SK-N-SH treated with all-trans-retinoic acid at 6 μM for 48 hours (cell line): ENCODE measurements around the gene IDH1.
"Not testable (repeated sequence)": the region's sequence is repeated elsewhere in the genome, so short reads cannot be mapped to it uniquely, and the experiment has no call there.

Source experiments
- ATAC-seq: fragments of 200-7000 bp; cut with Tn5 transposase; 3 replicates; pipeline ENCODE4 v1.9.1; 2020; ENCODE audit warnings: mild to moderate bottlenecking, moderate library complexity
- BACH2 ChIP-seq: fragments of 250-450 bp; sonication (Bioruptor Pico); IDR thresholded peaks from 2 replicates; pipeline ENCODE4 v1.9.0; 2021; ENCODE audit warnings: mild to moderate bottlenecking, borderline replicate concordance
- ESRRG ChIP-seq: fragments of 250-450 bp; sonication (Bioruptor Pico); IDR thresholded peaks from 2 replicates; pipeline ENCODE4 v1.6.1; 2021; ENCODE audit warnings: mild to moderate bottlenecking
- GLIS3 ChIP-seq: fragments of 250-450 bp; sonication (Bioruptor Pico); IDR thresholded peaks from 2 replicates; pipeline ENCODE4 v1.5.0; 2020; ENCODE audit warnings: mild to moderate bottlenecking, moderate library complexity
- ISL1 ChIP-seq: fragments of 250-450 bp; sonication (Bioruptor Pico); IDR thresholded peaks from 2 replicates; pipeline ENCODE4 v2.1.2; 2022; ENCODE audit warnings: mild to moderate bottlenecking, moderate library complexity
- OSR1 ChIP-seq: fragments of 250-450 bp; sonication (Bioruptor Pico); IDR thresholded peaks from 2 replicates; pipeline ENCODE4 v1.8.0; 2022; ENCODE audit warnings: moderate library complexity, mild to moderate bottlenecking, inconsistent platforms
- PPARA ChIP-seq: fragments of 250-450 bp; sonication (Bioruptor Pico); IDR thresholded peaks from 2 replicates; pipeline ENCODE4 v1.5.0; 2020; ENCODE audit warnings: mild to moderate bottlenecking, borderline replicate concordance
- RARB ChIP-seq: fragments of 250-450 bp; sonication (Bioruptor Pico); IDR thresholded peaks from 2 replicates; pipeline ENCODE4 v1.8.0; 2021; ENCODE audit warnings: mild to moderate bottlenecking, moderate library complexity
- SNAI2 ChIP-seq: fragments of 250-450 bp; sonication (Bioruptor Pico); IDR thresholded peaks from 2 replicates; pipeline ENCODE4 v1.5.0; 2020; ENCODE audit warnings: mild to moderate bottlenecking, moderate library complexity
- TCF4 ChIP-seq: fragments of 250-450 bp; sonication (Bioruptor Pico); IDR thresholded peaks from 2 replicates; pipeline ENCODE4 v1.8.0; 2021; ENCODE audit warnings: mild to moderate bottlenecking, moderate library complexity, borderline replicate concordance
- ZC3H10 ChIP-seq: fragments of 250-450 bp; sonication (Bioruptor Pico); IDR thresholded peaks from 2 replicates; pipeline ENCODE4 v1.5.1; 2021; ENCODE audit warnings: mild to moderate bottlenecking, moderate library complexity
- ZFP3 ChIP-seq: fragments of 250-450 bp; sonication (Bioruptor Pico); IDR thresholded peaks from 2 replicates; pipeline ENCODE4 v1.5.0; 2020; ENCODE audit warnings: mild to moderate bottlenecking, moderate library complexity
- ZFP30 ChIP-seq: fragments of 450-650 bp; formaldehyde crosslinking; IDR thresholded peaks from 2 replicates; pipeline ENCODE4 v1.5.0; 2022; ENCODE audit warnings: mild to moderate bottlenecking, moderate library complexity
- ZNF565 ChIP-seq: fragments of 450-650 bp; formaldehyde crosslinking; conservative IDR thresholded peaks from 2 replicates; pipeline ENCODE4 v1.5.0; 2020; ENCODE audit warnings: low read depth, mild to moderate bottlenecking, moderate library complexity
- ZNF70 ChIP-seq: fragments of 450-650 bp; formaldehyde crosslinking; IDR thresholded peaks from 2 replicates; pipeline ENCODE4 v1.5.0; 2020; ENCODE audit warnings: mild to moderate bottlenecking, moderate library complexity
- TF ChIP-seq, protein P1 (sequence below): fragments of 250-450 bp; sonication (Bioruptor Pico); IDR thresholded peaks from 2 replicates; pipeline ENCODE4 v1.5.1; 2021; ENCODE audit warnings: mild to moderate bottlenecking, moderate library complexity
- TF ChIP-seq, protein P2 (sequence below): fragments of 250-450 bp; sonication (Bioruptor Pico); IDR thresholded peaks from 2 replicates; pipeline ENCODE4 v1.8.0; 2020; ENCODE audit warnings: mild to moderate bottlenecking, moderate library complexity, borderline replicate concordance
- TF ChIP-seq, protein P3 (sequence below): fragments of 250-450 bp; sonication (Bioruptor Pico); IDR thresholded peaks from 2 replicates; pipeline ENCODE4 v1.5.1; 2020; ENCODE audit warnings: low read depth, mild to moderate bottlenecking, moderate library complexity

Gene IDH1

GRCh38 chr2:208227581-208228232 is 27.2 kb downstream of the IDH1 start:
- TF ChIP-seq ZFP30 (CRISPR knock-in tag) (no peak), ESRRG (no peak), PPARA (CRISPR knock-in tag) (no peak), OSR1 (CRISPR knock-in tag) (no peak), ZNF70 (no peak), GLIS3 (CRISPR knock-in tag) (no peak), ZFP3 (no peak), SNAI2 (CRISPR knock-in tag) (no peak), ZC3H10 (CRISPR knock-in tag) (no peak), BACH2 (no peak)
- TF ChIP-seq, protein P1, sequence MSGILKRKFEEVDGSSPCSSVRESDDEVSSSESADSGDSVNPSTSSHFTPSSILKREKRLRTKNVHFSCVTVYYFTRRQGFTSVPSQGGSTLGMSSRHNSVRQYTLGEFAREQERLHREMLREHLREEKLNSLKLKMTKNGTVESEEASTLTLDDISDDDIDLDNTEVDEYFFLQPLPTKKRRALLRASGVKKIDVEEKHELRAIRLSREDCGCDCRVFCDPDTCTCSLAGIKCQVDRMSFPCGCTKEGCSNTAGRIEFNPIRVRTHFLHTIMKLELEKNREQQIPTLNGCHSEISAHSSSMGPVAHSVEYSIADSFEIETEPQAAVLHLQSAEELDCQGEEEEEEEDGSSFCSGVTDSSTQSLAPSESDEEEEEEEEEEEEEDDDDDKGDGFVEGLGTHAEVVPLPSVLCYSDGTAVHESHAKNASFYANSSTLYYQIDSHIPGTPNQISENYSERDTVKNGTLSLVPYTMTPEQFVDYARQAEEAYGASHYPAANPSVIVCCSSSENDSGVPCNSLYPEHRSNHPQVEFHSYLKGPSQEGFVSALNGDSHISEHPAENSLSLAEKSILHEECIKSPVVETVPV (CRISPR knock-in tag), result no peak
- TF ChIP-seq, protein P2, sequence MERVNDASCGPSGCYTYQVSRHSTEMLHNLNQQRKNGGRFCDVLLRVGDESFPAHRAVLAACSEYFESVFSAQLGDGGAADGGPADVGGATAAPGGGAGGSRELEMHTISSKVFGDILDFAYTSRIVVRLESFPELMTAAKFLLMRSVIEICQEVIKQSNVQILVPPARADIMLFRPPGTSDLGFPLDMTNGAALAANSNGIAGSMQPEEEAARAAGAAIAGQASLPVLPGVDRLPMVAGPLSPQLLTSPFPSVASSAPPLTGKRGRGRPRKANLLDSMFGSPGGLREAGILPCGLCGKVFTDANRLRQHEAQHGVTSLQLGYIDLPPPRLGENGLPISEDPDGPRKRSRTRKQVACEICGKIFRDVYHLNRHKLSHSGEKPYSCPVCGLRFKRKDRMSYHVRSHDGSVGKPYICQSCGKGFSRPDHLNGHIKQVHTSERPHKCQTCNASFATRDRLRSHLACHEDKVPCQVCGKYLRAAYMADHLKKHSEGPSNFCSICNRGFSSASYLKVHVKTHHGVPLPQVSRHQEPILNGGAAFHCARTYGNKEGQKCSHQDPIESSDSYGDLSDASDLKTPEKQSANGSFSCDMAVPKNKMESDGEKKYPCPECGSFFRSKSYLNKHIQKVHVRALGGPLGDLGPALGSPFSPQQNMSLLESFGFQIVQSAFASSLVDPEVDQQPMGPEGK (CRISPR knock-in tag), result no peak
- no peak for ATAC-seq

DNA sequence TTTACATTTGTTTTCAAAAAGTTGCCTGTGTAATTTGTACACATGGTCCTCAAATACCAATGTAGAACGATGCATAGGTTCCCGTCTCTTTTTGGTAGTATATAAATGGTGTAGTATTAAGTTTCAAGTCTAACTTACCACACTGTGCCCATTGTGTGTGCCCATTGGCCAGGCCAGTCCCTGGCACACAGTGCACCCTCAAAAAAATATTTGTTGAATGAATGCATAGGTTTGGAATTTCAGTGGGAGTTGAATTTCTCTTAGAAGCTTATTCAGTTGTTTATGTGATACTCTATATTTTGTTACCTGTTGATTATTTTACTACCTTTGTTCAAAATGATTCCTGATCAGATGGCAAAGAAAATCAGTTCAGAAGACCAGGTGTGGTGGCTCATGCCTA is 30.1 kb downstream of the IDH1 start:
- no peak for ATAC-seq
- no peak for TF ChIP-seq ISL1 (CRISPR knock-in tag)
- no peak for TF ChIP-seq ZNF70
- TF ChIP-seq PPARA (CRISPR knock-in tag), result no peak
- TF ChIP-seq RARB (CRISPR knock-in tag), result no peak

- TF ChIP-seq ZNF565 (CRISPR knock-in tag), result no peak
- TF ChIP-seq ZC3H10 (CRISPR knock-in tag), result no peak
- ATAC-seq, result no peak
Observed at GRCh38 chr2:208222351-208222750, 32.5 kb downstream of the IDH1 start.

- ATAC-seq, result not testable (repeated sequence)
Observed at GRCh38 chr2:208221873-208222272, 33.0 kb downstream of the IDH1 start.

DNA sequence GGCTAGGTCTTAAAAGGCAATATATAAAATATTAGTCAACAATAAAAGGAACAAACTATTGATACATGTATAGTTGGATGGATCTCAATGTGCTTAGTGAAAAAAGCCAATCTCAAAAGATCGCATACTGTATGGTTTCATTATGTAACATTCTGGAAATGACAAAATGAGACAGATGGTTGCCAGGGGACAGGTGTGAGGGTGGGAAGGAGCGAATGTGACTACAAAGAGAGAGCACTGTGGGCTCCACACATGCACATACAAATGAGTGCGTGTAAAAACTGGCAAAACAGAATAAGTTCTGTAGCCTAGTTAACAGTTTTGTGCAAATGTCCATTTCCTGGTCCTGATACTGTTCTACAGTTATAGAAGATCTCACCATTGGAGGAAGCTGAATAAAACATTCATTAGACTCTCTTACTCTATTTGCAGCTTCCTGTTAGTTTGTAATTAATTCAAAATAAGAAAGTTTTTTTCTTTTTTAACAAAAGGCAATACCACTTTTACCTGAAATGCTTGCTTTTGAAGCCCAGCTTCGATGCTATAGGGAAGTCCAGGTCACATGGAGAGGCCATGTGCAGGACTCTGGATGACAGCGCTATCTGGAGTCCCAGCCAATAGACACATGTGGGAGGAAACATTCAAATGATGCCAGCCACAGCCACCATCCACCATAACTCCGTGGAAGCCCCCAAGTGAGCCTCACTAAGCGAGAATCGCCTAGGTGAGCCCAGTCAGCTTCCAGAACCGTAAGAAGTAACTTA is 44.0 kb downstream of the IDH1 start:
- no peak for ATAC-seq
- TF ChIP-seq ZC3H10 (CRISPR knock-in tag), result no peak
- TF ChIP-seq, protein P3, sequence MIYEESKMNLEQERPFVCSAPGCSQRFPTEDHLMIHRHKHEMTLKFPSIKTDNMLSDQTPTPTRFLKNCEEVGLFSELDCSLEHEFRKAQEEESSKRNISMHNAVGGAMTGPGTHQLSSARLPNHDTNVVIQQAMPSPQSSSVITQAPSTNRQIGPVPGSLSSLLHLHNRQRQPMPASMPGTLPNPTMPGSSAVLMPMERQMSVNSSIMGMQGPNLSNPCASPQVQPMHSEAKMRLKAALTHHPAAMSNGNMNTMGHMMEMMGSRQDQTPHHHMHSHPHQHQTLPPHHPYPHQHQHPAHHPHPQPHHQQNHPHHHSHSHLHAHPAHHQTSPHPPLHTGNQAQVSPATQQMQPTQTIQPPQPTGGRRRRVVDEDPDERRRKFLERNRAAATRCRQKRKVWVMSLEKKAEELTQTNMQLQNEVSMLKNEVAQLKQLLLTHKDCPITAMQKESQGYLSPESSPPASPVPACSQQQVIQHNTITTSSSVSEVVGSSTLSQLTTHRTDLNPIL (CRISPR knock-in tag), result no peak
- no peak for TF ChIP-seq PPARA (CRISPR knock-in tag)
- no peak for TF ChIP-seq GLIS3 (CRISPR knock-in tag)
- no peak for TF ChIP-seq BACH2
- TF ChIP-seq ZNF70, result no peak
- no peak for TF ChIP-seq ZNF565 (CRISPR knock-in tag)
- TF ChIP-seq ISL1 (CRISPR knock-in tag), result no peak
- TF ChIP-seq TCF4 (CRISPR knock-in tag), result no peak
- TF ChIP-seq, protein P1 (CRISPR knock-in tag), result no peak
